A549 (cell line): ENCODE measurements around the gene MYOG. TPM values are rescaled to one million over a fixed set of nuclear protein-coding genes. Genes with fewer than 3 reads are reported as not detected.

Experiments used
- ATAC-seq, 2 experiments: fragments of 200-7000 bp in 1 of 2; fragments of >200 bp in 1 of 2; cut with Nextera tagmentation in 1 of 2; cut with Tn5 transposase in 1 of 2; 3 replicates each; pipeline versions ENCODE4 v1.8.0 to v1.9.1; 2018 to 2020; ENCODE audit warnings: mild to moderate bottlenecking in 1 of 2, moderate library complexity in 1 of 2
- CTCF ChIA-PET: fragments of 300-600 bp; sonication (Branson Sonifier 250); formaldehyde crosslinking; extraction: SDS; loops from one replicate; lab custom pipeline; 2021; ENCODE audit warnings: antibody characterized with exemption, inconsistent platforms; lab: Yijun Ruan, JAX
- POLR2A ChIA-PET: fragments of 350-600 bp; formaldehyde crosslinking; extraction: SDS; loops from one replicate; lab custom pipeline; 2021; ENCODE audit warnings: antibody characterized with exemption, inconsistent platforms; lab: Yijun Ruan, JAX
- DNase-seq, 2 experiments: peaks; one replicate each; pipeline versions ENCODE4 v3.0.0 to v3.0.0-alpha.2; 2011 to 2016; ENCODE audit warnings: low read depth in 1 of 2, low spot score in 1 of 2
- FAIRE-seq: peaks from 2 replicates; lab custom pipeline; 2011; peaks lifted over from hg19 to GRCh38; lab: Jason Lieb, UNC
- H3K27ac ChIP-seq, 2 experiments: fragments of >200 bp; sonication (Bioruptor Twin); formaldehyde crosslinking; 3 replicates each; pipeline ENCODE4 v1.5.1; 2016 to 2017
- H3K4me1 ChIP-seq: fragments of >200 bp; sonication (Bioruptor Twin); formaldehyde crosslinking; 3 replicates; pipeline ENCODE4 v1.6.1; 2016
- H3K4me2 ChIP-seq: fragments of >200 bp; sonication (Bioruptor Twin); formaldehyde crosslinking; 3 replicates; pipeline ENCODE4 v1.6.1; 2016
- H3K4me3 ChIP-seq: fragments of >200 bp; sonication (Bioruptor Twin); formaldehyde crosslinking; 3 replicates; pipeline ENCODE4 v1.5.1; 2016
- H3K9me3 ChIP-seq: fragments of >200 bp; sonication (Bioruptor Twin); formaldehyde crosslinking; 3 replicates; pipeline ENCODE4 v1.6.1; 2016
- CEBPB ChIP-seq, 2 experiments: fragments of >200 bp in 1 of 2; sonication (Bioruptor Twin) in 1 of 2; formaldehyde crosslinking in 1 of 2; IDR thresholded peaks; 2 replicates each; pipeline ENCODE4 v1.6.1; 2012 to 2016
- CTCF ChIP-seq: fragments of >200 bp; sonication (Bioruptor Twin); formaldehyde crosslinking; IDR thresholded peaks from 3 replicates; pipeline ENCODE4 v1.5.1; 2016
- E2F6 ChIP-seq: IDR thresholded peaks from 2 replicates; pipeline ENCODE4 v1.6.1; 2012; ENCODE audit warnings: low read depth, borderline replicate concordance
- ELK1 ChIP-seq: fragments of 150-350 bp; IDR thresholded peaks from 2 replicates; pipeline ENCODE4 v1.6.1; 2014; ENCODE audit warnings: low read depth, mild to moderate bottlenecking, low read length
- FOSB ChIP-seq: fragments of 250-450 bp; sonication (Bioruptor Pico); IDR thresholded peaks from 2 replicates; pipeline ENCODE4 v1.5.0; 2020; ENCODE audit warnings: mild to moderate bottlenecking, moderate library complexity
- FOXS1 ChIP-seq: fragments of 250-450 bp; sonication (Bioruptor Pico); IDR thresholded peaks from 2 replicates; pipeline ENCODE4 v1.5.0; 2020; ENCODE audit warnings: mild to moderate bottlenecking, moderate library complexity
- GATA3 ChIP-seq: IDR thresholded peaks from 2 replicates; pipeline ENCODE4 v1.6.1; 2012; ENCODE audit warnings: borderline replicate concordance
- HDAC2 ChIP-seq: fragments of 200-600 bp; sonication (generic); IDR thresholded peaks from 2 replicates; pipeline ENCODE4 v1.6.1; 2016
- HES2 ChIP-seq: fragments of >200 bp; sonication (Bioruptor Twin); formaldehyde crosslinking; IDR thresholded peaks from 2 replicates; pipeline ENCODE4 v1.6.1; 2016
- HOXA7 ChIP-seq: fragments of 250-450 bp; sonication (Bioruptor Pico); IDR thresholded peaks from 2 replicates; pipeline ENCODE4 v1.5.0; 2020; ENCODE audit warnings: mild to moderate bottlenecking, moderate library complexity
- HOXB13 ChIP-seq: fragments of 250-450 bp; sonication (Bioruptor Pico); IDR thresholded peaks from 2 replicates; pipeline ENCODE4 v1.5.0; 2020; ENCODE audit warnings: low read depth, mild to moderate bottlenecking, moderate library complexity
- KDM5A ChIP-seq: fragments of 200-600 bp; sonication (generic); IDR thresholded peaks from 2 replicates; pipeline ENCODE4 v1.6.1; 2016; ENCODE audit warnings: antibody characterized with exemption, mild to moderate bottlenecking
- MAFK ChIP-seq: fragments of 450-650 bp; IDR thresholded peaks from 2 replicates; pipeline ENCODE4 v1.6.1; 2014; ENCODE audit not compliant: partially characterized antibody
- MAX ChIP-seq: IDR thresholded peaks from 2 replicates; pipeline ENCODE4 v1.6.1; 2012
- MYC ChIP-seq: IDR thresholded peaks from 2 replicates; pipeline ENCODE4 v1.6.1; 2012; ENCODE audit warnings: mild to moderate bottlenecking, inconsistent platforms, low read length, improper control_type of control experiment, borderline replicate concordance
- NFE2L2 ChIP-seq: fragments of 150-350 bp; conservative IDR thresholded peaks from 2 replicates; pipeline ENCODE4 v1.6.1; 2014; ENCODE audit warnings: low read length
- RARB ChIP-seq: fragments of 250-450 bp; sonication (Bioruptor Pico); IDR thresholded peaks from 2 replicates; pipeline ENCODE4 v1.8.0; 2021; ENCODE audit warnings: mild to moderate bottlenecking, moderate library complexity
- RFX5 ChIP-seq: fragments of 450-650 bp; IDR thresholded peaks from 2 replicates; pipeline ENCODE4 v1.7.1; 2014; ENCODE audit warnings: antibody characterized with exemption, mild to moderate bottlenecking, moderate library complexity
- RNF2 ChIP-seq: fragments of 200-600 bp; sonication (generic); IDR thresholded peaks from 2 replicates; pipeline ENCODE4 v1.6.1; 2016; ENCODE audit warnings: low read depth, mild to moderate bottlenecking, antibody characterized with exemption, moderate library complexity, borderline replicate concordance
- USF2 ChIP-seq: fragments of 450-650 bp; IDR thresholded peaks from 2 replicates; pipeline ENCODE4 v1.6.1; 2014; ENCODE audit warnings: antibody characterized with exemption
- ZNF302 ChIP-seq: fragments of 250-450 bp; sonication (Bioruptor Pico); IDR thresholded peaks from 2 replicates; pipeline ENCODE4 v1.9.0; 2021; ENCODE audit warnings: inconsistent platforms, mild to moderate bottlenecking, moderate library complexity
- WGBS: methylation state at CpG from one replicate; pipeline ENCODE4 v1.1.6; 2017; ENCODE audit errors: missing lambda C conversion rate; 5-methylcytosine and 5-hydroxymethylcytosine counted together
- polyA plus RNA-seq, 4 experiments: library from polyadenylated mRNA; depleted of rRNA in 3 of 4; stranded (reverse); fragments of >200 nt; fragmentation: RNase III in 1 of 4; extraction: RNeasy Plus Mini Kit Qiagen cat#74134 plus additional on column Dnase treatment in 1 of 4; gene quantifications; 2 replicates in 3 of 4; 3 replicates in 1 of 4; pipeline ENCODE4 v1.2.3, GENCODE V29; 2011 to 2017

MYOG gene
- polyA plus RNA-seq, 2 of the 4 experiments (the other 2 are of a cell fraction): not detected

GRCh38 chr1:203128431-203128715, 42.6 kb upstream of the MYOG start:
- H3K4me1 ChIP-seq: peaks cover 23% of the 10 kb centered on the region; the same call in 1 of the 3 replicates
- ChIA-PET CTCF (interaction anchor here (0.8 to 9.0 kb wide), 18 partner anchors 10 to 445 kb away, joined by 3 to 91 read pairs (median 4); partner anchors contain the start of gene MYBPH), POLR2A (interaction anchor here (1.2 kb wide), 1 partner anchor 121 kb away, joined by 3 read pairs; the partner anchor contains the start of gene TMEM183A)
- H3K27ac ChIP-seq: peak overlapping the region; percentile 32 to 67; a peak in 4 of 6 replicates
- H3K4me3 ChIP-seq: peak overlapping the region; percentile 41
- TF ChIP-seq HOXB13 (no peak), FOSB (CRISPR knock-in tag) (no peak), HES2 (no peak)
- DNase-seq (no peak), FAIRE-seq (no peak), ATAC-seq (no peak)
- H3K4me2 ChIP-seq: peak overlapping the region; percentile 92
- no peaks in the 10 kb centered on the region for H3K9me3 ChIP-seq
- WGBS: 49% methylated on average over 7 of the region's 7 CpGs

- peak; percentile 88 to 93 for ATAC-seq
- ChIA-PET POLR2A (interaction anchor here (1.2 kb wide), 1 partner anchor 120 kb away, joined by 3 read pairs; the partner anchor contains the start of gene TMEM183A), CTCF (interaction anchor here (0.8 to 9.0 kb wide), 18 partner anchors 9 to 141 kb away, joined by 3 to 91 read pairs (median 5); partner anchors contain the start of gene MYBPH)
- peak within 1 kb of the TSS; percentile 92 for H3K4me2 ChIP-seq
- WGBS: 0% methylated on average over 14 of the region's 51 CpGs
- H3K4me3 ChIP-seq: peak within 1 kb of the TSS; percentile 41
- no peak for TF ChIP-seq NFE2L2
- peak; percentile 33; the same call in 1 of the 2 replicates for TF ChIP-seq USF2
- TF ChIP-seq RNF2: no peak
- no peak for TF ChIP-seq RARB (CRISPR knock-in tag)
- TF ChIP-seq KDM5A: no peak
- TF ChIP-seq GATA3: no peak
- no peak for TF ChIP-seq HOXA7 (CRISPR knock-in tag)
- no peak for TF ChIP-seq RFX5
- no peak for TF ChIP-seq HDAC2
- no peak for TF ChIP-seq ELK1
- TF ChIP-seq MAX: peak; percentile 27; the same call in 1 of the 2 replicates
- no peak for TF ChIP-seq FOXS1 (CRISPR knock-in tag)
- TF ChIP-seq E2F6: peak; percentile 48; the same call in 1 of the 2 replicates
- peaks cover 23% of the 10 kb centered on the region; the same call in 1 of the 3 replicates for H3K4me1 ChIP-seq
- DNase-seq: peak; percentile 43 to 55
- no peak for FAIRE-seq
- H3K9me3 ChIP-seq: no peaks in the 10 kb centered on the region
- H3K27ac ChIP-seq: peak within 1 kb of the TSS; percentile 32 to 67; a peak in 4 of 6 replicates
Measured at GRCh38 chr1:203127666-203128430, 42.0 kb upstream of the MYOG start, which contains the start of gene ADORA1. TSS of gene ADORA1 (plus strand) at chr1:203127726. CDS start at chr1:203128842, 1,116 bp downstream.

- ChIA-PET CTCF (interaction anchor here (0.8 to 9.0 kb wide), 20 partner anchors 8 to 146 kb away, joined by 3 to 91 read pairs (median 6); partner anchors contain the start of gene MYBPH), POLR2A (interaction anchor here (1.2 kb wide), 1 partner anchor 120 kb away, joined by 3 read pairs; the partner anchor contains the start of gene TMEM183A)
- Histone ChIP-seq H3K9me3 (no peaks in the 10 kb centered on the region), H3K27ac (peak overlapping the region in 1 of 2 experiments; percentile 67; a peak in 3 of 6 replicates), H3K4me1 (peaks cover 23% of the 10 kb centered on the region; the same call in 1 of the 3 replicates), H3K4me3 (peak overlapping the region; percentile 41), H3K4me2 (peak overlapping the region; percentile 92)
- ATAC-seq (peak in 1 of 2 experiments; percentile 37; a peak in 3 of 6 replicates), DNase-seq (no peak), FAIRE-seq (no peak)
- TF ChIP-seq CTCF (no peak), HOXA7 (CRISPR knock-in tag) (no peak), CEBPB (IDR thresholded peaks at IDR 0.05) (no peak), ZNF302 (CRISPR knock-in tag) (no peak), MAX (no peak), MYC (no peak), MAFK (no peak)
- 49% methylated on average over 12 of the region's 12 CpGs for WGBS
Measured at GRCh38 chr1:203126866-203127665, 41.3 kb upstream of the MYOG start.
